SH-SY5Y (cell line): ENCODE data around the gene MSI2.
A peak's percentile ranks its signal among the peaks of the same experiment; 100 is the strongest.

Experiments used
- GATA2 ChIP-seq: IDR thresholded peaks from 2 replicates; pipeline ENCODE4 v1.6.1; 2011; ENCODE audit warnings: mild to moderate bottlenecking, low read depth, low read length
- GATA3 ChIP-seq: IDR thresholded peaks from 2 replicates; pipeline ENCODE4 v1.6.1; 2011; ENCODE audit warnings: low read depth, mild to moderate bottlenecking, low read length, moderate library complexity

MSI2 gene

GRCh38 chr17:57620576-57620975 is 364.3 kb downstream of the MSI2 start:
- TF ChIP-seq GATA3 (no peak), GATA2 (no peak)

- no peak; the same call in 1 of the 2 replicates for TF ChIP-seq GATA2
- no peak for TF ChIP-seq GATA3
These were observed 366.0 kb downstream of the MSI2 start for GRCh38 chr17:57622306-57622682.

DNA sequence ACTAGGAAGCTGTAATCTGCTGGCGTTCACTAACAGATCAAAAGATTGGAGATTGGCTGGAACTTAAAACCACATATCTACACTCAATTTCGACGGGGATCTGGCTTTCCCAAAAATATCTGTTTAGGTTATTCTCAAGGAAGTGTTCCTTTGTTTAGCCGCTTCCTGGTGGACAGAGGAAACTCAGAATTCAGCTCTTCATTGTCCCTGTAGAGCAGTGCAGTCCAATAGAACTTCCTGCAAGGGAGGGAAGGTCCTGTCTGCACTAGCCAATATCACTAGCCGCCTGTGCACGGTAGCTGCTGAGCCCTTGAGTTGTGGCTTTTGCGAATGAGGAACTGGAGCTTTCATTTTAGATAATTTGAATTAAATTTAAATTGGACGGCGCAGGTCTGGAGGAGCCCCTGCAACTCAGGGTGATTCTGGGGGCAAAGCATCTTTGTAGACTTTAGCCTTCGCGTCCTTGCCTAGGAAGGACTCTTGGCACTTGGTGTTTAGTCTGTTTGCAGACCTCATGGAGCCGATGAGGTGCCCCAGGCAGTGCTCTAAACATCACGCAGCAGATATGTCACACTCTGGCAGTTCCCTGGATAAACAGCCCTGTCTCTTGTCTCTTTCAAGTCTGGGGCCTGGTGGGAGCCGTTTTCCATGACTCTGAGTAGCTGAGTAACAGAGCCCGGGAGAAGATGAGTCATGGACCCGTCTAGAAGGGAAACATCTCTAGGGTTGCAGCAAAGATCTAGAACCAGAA is 366.5 kb downstream of the MSI2 start:
- TF ChIP-seq GATA2 (peak; percentile 67; the same call in 1 of the 2 replicates), GATA3 (0 out of 2 replicates have a peak, but pooled peaks have one; percentile 53)

GRCh38 chr17:57623620-57624019 is 367.3 kb downstream of the MSI2 start:
- peak; percentile 97 for TF ChIP-seq GATA3
- peak; percentile 100 for TF ChIP-seq GATA2

GRCh38 chr17:57624386-57624785 is 368.1 kb downstream of the MSI2 start:
- TF ChIP-seq GATA2 (no peak), GATA3 (no peak)

DNA sequence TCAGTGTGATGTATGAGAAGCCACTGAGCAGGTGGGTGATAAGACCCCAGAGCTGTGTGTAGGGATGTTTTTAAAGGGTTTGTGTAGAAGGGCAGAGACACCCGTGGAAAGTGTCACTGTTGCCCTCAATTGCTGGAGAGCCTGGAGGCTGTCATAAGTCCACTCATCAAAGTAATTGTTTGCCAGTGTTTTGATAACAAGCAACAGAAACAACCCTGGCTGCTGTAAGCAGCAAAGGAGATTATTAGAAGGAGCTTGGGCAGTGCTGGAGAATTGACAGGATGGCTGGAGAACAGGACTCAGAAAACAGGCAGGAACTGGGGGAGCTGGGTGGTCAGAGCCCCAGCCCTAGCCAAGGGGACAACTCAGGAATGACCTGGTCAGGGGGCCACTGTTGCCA is 369.2 kb downstream of the MSI2 start:
- no peak for TF ChIP-seq GATA3
- no peak for TF ChIP-seq GATA2

- TF ChIP-seq GATA2 = no peak
- TF ChIP-seq GATA3 = no peak
These were observed 369.6 kb downstream of the MSI2 start for GRCh38 chr17:57625957-57626356.

DNA sequence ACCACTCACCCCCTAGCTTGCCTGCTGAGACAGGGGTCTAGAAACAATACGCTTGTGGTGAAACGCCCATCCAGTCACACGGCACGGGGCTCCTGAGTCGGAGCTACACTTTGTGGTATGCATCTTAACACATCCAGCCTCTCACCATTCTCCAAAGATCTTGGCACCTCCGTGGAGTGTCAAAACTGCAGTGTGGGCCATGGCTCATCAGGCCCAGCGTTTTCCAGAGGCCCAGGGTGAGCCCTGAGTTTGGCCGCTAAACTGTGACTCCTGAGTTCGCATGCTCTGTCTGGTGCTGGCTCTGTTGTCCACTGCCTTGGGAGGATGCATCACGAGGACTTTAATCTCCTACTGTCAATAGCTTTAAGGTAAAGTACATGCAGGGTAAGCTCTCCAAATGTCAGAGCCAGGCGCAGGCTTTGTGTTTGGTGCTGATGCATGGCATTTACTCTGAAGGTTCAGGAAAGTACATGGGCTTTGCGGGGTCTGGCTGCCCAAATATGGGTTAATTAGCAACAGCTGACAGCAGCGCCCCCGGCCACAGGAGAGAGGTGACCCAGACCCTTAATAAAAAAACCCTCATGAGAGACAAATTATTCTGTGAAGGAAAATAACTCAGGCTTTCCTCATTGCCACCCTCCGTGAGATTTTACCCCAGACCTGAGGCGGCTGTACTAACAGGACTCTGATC is 370.3 kb downstream of the MSI2 start:
- no peak for TF ChIP-seq GATA3
- TF ChIP-seq GATA2 = no peak

DNA sequence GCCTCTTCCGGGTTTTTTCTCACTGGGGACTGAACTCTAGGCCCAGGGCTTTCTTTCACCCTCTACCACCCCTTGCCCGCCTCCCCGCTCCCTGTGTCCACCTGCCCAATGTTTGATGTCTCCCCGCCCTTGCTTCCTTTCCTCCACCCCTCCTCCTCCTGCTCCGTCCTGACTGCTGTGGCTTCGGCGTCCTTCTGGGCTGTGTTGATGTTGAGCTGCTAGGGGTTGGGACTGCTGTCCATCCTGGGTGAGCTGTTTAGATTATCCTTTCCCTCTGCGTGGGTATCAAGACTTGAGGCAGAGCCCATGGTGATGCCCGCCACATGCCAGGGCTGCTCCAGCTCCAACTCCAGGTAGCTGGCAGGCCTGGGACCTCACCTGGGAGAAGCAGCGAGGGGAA is 371.3 kb downstream of the MSI2 start:
- TF ChIP-seq GATA2 = no peak
- TF ChIP-seq GATA3 = no peak

DNA sequence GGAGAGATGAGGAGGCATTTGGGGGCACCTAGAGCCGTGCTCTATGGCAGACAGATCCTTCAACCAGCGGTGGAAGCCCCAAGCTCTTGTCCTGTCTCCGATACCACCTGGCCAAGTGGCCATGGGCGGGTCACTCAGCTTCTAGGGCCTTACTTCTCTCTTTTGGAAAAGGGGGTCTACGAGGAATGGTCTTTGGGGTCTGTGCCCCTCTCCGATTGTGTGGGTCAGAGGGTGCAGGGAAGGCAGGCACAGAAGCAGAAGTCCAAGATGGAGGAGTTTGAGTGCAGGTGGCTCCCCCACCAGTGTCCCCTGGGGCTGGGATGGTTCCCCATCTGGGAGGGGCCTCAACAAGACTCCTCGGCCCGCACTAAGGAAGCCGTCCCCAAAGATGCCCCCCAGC is 372.1 kb downstream of the MSI2 start:
- TF ChIP-seq GATA2 = no peak
- TF ChIP-seq GATA3 = no peak

GRCh38 chr17:57629470-57629869 is 373.1 kb downstream of the MSI2 start:
- TF ChIP-seq GATA2 (no peak), GATA3 (no peak)

- TF ChIP-seq GATA2 = no peak
- no peak for TF ChIP-seq GATA3
These were observed 373.6 kb downstream of the MSI2 start for GRCh38 chr17:57629886-57630285.

DNA sequence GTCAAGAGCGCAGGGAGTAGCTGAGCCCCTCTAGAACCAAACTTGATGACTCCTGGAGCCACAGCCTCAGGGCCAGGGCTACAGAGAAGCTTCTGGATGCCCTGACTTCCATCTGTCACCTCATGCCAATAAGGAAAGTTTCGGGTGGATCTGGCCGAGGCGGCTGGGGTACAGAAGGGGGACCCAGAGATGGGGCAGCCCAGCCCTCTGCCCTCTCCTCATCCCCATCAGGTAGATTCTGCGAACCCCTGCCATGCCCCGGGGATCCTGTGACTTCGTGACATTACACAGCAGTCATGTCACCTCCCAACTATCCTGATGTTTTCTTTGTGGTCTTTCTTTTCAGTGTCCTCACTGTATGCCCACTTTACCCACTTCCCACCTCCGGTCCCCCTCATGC is 374.4 kb downstream of the MSI2 start:
- TF ChIP-seq GATA3 (no peak), GATA2 (no peak)

DNA sequence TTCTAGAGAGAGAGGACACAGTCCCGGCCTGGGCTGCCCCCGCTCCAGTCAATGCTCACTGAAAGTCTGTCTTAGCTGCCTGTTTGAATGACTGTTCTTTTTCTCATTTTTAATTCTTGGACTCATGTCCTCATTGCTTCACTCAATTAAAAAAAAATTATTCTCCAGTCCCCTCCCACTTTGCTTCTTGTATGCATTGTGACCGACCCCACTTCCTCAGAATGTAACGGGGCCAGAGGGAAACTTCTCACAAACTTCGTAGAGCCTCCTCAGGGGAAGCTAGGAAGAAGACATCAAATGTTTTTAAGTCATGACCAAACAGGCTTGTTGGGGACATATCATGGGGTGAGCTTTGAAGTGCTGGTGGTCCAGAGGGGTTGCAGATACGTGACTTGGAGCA is 375.5 kb downstream of the MSI2 start:
- TF ChIP-seq GATA3 = no peak
- no peak for TF ChIP-seq GATA2

DNA sequence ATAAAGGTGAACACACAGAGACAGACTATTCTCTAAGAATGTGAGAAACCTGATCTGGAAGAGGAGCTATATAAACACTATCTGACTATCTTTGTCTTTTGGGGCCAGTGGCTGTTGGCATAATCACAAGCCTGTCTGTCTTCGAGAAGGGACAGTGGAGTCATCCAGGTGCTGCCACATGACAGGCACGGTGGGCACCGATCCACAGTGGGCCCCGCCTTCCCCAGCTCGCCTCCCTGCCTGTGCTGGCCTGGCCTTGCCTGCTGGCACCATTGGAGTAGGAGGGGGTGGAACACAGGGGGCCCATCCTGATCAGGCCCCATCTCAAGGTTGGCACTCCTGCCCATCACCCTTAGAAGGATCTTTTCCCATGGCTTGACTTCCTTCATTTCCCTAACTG is 376.0 kb downstream of the MSI2 start:
- TF ChIP-seq GATA2 = no peak
- no peak for TF ChIP-seq GATA3

DNA sequence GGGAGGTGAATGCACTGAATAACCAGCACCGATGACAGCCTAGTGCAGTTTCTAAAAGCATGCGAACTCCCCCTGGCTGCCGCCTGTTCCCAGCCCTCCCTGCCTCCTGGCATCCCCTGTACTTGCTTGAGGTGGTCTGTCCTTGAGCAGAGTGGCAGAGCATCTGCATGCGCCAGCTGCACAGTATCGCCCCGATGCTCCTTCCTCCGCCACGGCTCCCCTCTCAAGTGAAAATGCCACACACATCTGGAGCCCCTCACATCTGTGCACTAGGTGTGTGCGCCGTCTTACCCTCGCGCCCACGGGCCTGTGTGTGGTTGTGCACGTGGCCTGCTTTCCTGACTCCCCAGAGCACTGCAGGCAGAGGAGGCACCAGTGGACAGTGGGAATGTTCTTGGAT is 376.9 kb downstream of the MSI2 start:
- TF ChIP-seq GATA3 = no peak
- TF ChIP-seq GATA2 = no peak

DNA sequence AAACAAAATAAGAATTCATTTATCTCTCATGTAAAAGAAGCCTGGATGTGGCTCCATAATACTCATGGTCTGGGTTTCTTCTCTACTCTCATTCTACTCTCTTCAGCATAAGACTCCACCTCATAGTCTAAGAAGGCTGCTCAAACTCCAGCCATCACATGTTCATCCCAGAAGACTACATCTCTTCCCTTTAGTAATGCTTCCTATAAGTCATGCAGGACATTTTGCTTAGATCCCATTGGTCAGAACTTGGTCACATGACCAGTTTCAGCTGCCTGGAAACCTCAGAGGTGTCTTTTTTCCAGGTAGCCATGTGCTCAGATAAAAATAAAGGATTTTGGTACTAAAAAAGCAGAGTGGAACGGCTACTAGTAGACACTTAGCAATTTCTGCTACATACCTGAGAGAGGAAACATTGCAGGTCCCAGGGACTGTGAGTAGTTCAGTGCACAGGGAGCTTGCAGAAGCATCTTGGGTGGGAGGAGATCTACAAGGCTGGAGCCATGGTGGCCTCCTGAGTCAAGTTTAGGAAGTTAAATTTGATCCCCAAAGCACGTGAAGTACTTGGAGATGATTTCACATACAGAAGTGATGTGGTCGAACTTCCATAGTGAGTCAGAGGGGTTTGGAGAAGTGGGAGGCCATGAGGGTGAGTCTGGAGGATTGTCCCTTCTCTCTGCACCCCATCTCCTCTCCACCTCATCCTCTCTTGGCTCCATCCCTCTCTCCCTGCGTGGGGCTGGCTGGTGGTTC is 378.6 kb downstream of the MSI2 start:
- no peak for TF ChIP-seq GATA3
- TF ChIP-seq GATA2 = no peak
